EL (cell line): ENCODE measurements around the gene TMEM37.

Source experiments
- DNase-seq: peaks from one replicate; pipeline ENCODE4 v3.0.0-alpha.2; 2016

TMEM37 gene

GRCh38 chr2:119461811-119462210, 30.2 kb downstream of the TMEM37 start:
- DNase-seq: no peak

GRCh38 chr2:119462574-119462973, 30.9 kb downstream of the TMEM37 start:
- DNase-seq: no peak

- no peak for DNase-seq
These were observed 31.5 kb downstream of the TMEM37 start for GRCh38 chr2:119463136-119463535.

GRCh38 chr2:119463990-119464389, 32.3 kb downstream of the TMEM37 start:
- no peak for DNase-seq

GRCh38 chr2:119464981-119465380, 33.3 kb downstream of the TMEM37 start:
- no peak for DNase-seq

GRCh38 chr2:119465687-119466086, 34.0 kb downstream of the TMEM37 start:
- no peak for DNase-seq

- no peak for DNase-seq
These were observed 34.7 kb downstream of the TMEM37 start for GRCh38 chr2:119466373-119466772.

GRCh38 chr2:119468154-119468955, 36.7 kb downstream of the TMEM37 start:
- no peak for DNase-seq

- no peak for DNase-seq
These were observed 37.5 kb downstream of the TMEM37 start for GRCh38 chr2:119469131-119469530.

GRCh38 chr2:119469661-119470297, 38.1 kb downstream of the TMEM37 start:
- DNase-seq: no peak

- DNase-seq: no peak
These were observed 41.1 kb downstream of the TMEM37 start for GRCh38 chr2:119472749-119473148.

GRCh38 chr2:119473621-119474370, 42.1 kb downstream of the TMEM37 start:
- DNase-seq: no peak

- no peak for DNase-seq
These were observed 42.9 kb downstream of the TMEM37 start for GRCh38 chr2:119474371-119475224.

GRCh38 chr2:119475225-119475856, 43.7 kb downstream of the TMEM37 start:
- DNase-seq: no peak

- no peak for DNase-seq
These were observed 44.2 kb downstream of the TMEM37 start for GRCh38 chr2:119475857-119476244.

- peak; percentile 68 for DNase-seq
These were observed 44.9 kb downstream of the TMEM37 start for GRCh38 chr2:119476301-119477112.

GRCh38 chr2:119477113-119477505, 45.5 kb downstream of the TMEM37 start:
- no peak for DNase-seq

GRCh38 chr2:119478188-119478977, 46.7 kb downstream of the TMEM37 start:
- no peak for DNase-seq

GRCh38 chr2:119478978-119479295, 47.3 kb downstream of the TMEM37 start:
- no peak for DNase-seq

GRCh38 chr2:119480184-119480583, 48.5 kb downstream of the TMEM37 start:
- DNase-seq: no peak

- no peak for DNase-seq
These were observed 49.1 kb downstream of the TMEM37 start for GRCh38 chr2:119480718-119481142.
